HG03097 (cell line): Measurements from ENCODE around the gene MAPK4.
"Not testable (repeated sequence)": the region's sequence is repeated elsewhere in the genome, so short reads cannot be mapped to it uniquely, and the experiment has no call there.

Source experiments
- ATAC-seq: cut with Tn5 transposase; IDR thresholded peaks from one replicate; pipeline ENCODE4 v1.9.1; 2021; ENCODE audit not compliant: unreplicated experiment, low FRiP score

The MAPK4 gene

GRCh38 chr18:50747849-50748242 lies 188.0 kb downstream of the MAPK4 start:
- ATAC-seq: no peak

- ATAC-seq: no peak
Observed at GRCh38 chr18:50748243-50749229, 188.6 kb downstream of the MAPK4 start.

- ATAC-seq: no peak
Observed at GRCh38 chr18:50749421-50749820, 189.5 kb downstream of the MAPK4 start.

- ATAC-seq: no peak
Observed at GRCh38 chr18:50749945-50750344, 190.1 kb downstream of the MAPK4 start.

GRCh38 chr18:50750546-50750945 lies 190.7 kb downstream of the MAPK4 start:
- no peak for ATAC-seq

GRCh38 chr18:50751490-50751889 lies 191.6 kb downstream of the MAPK4 start:
- ATAC-seq: no peak

GRCh38 chr18:50751947-50752346 lies 192.1 kb downstream of the MAPK4 start:
- ATAC-seq: no peak

GRCh38 chr18:50753311-50753710 lies 193.4 kb downstream of the MAPK4 start:
- no peak for ATAC-seq

GRCh38 chr18:50754297-50754696 lies 194.4 kb downstream of the MAPK4 start:
- ATAC-seq: no peak

GRCh38 chr18:50757358-50757757 lies 197.5 kb downstream of the MAPK4 start:
- ATAC-seq: no peak

- ATAC-seq: no peak
Observed at GRCh38 chr18:50769463-50769862, 209.6 kb downstream of the MAPK4 start.

- no peak for ATAC-seq
Observed at GRCh38 chr18:50775207-50775606, 215.3 kb downstream of the MAPK4 start.

GRCh38 chr18:50775726-50776125 lies 215.8 kb downstream of the MAPK4 start:
- no peak for ATAC-seq

- no peak for ATAC-seq
Observed at GRCh38 chr18:50776383-50776782, 216.5 kb downstream of the MAPK4 start.

GRCh38 chr18:50779021-50779420 lies 219.1 kb downstream of the MAPK4 start:
- not testable (repeated sequence) for ATAC-seq
